HG02973 (cell line): ENCODE data around the gene IQCC.
A peak's percentile ranks its signal among the peaks of the same experiment; 100 is the strongest.

Experiments
- ATAC-seq: cut with Tn5 transposase; IDR thresholded peaks from one replicate; pipeline ENCODE4 v1.9.1; 2021; ENCODE audit warnings: moderate library complexity; ENCODE audit not compliant: unreplicated experiment

The IQCC gene

DNA sequence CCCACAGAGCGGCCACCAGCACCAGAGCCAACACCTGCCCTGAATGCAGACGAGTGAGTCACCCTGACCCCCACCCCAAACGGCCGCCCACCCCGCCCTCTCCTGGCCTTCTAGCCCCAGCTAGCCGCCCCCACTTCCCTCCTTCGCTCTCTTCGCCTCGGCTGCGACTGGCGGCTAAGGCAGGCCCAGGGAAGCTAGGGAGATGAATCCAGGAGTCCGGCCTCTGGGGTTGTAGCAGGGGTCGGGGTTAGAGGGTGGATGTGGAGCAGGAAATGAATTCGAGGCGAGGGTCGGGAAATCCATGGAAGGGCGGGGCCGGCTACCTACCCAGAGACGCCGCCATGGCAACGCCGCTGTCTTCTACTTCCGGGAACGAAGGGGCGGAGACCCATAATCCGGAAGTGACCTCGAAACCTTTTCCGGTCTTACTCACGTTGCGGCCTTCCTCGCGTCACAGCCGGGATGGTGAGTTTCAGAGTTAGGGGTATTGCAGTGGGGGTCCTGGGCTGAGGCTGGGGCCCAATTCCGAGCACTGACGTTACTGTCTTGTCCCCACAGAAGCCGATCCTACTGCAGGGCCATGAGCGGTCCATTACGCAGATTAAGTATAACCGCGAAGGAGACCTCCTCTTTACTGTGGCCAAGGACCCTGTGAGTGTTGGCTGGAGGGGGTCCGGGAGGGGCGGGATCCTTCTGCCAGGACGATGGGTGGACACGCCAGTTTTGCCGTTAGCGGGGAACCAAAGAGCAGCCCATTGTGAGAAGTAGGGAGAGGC, 16.7 kb downstream of the IQCC start, which contains the start of the genes EIF3I and TMEM234:
Gene EIF3I (plus strand): TSS at position 428 of the 776 bp plus-strand sequence. CDS start 35 bp downstream, at position 463.
Gene TMEM234 (minus strand): TSS at position 374 of the 776 bp plus-strand sequence. CDS start 31 bp downstream, at position 343.
- ATAC-seq = peak; percentile 87

DNA sequence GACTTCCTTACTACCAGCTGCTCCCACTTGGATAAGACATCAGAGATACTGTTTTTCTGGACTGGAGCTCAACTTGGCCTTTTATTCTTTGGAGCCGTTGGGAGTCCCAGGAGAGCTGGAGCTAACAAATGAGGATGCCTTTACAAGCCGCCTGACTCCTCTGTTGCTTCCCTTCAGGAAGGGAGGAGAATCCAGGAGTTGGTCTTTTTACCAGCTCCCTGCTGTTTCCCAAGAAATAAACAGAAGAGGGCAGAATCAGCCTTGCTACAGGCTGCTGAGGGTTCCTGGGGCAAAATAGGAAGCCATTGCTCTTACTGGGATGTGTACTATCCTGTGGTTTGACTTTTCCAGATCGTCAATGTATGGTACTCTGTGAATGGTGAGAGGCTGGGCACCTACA, 18.2 kb downstream of the IQCC start:
- no peak for ATAC-seq

DNA sequence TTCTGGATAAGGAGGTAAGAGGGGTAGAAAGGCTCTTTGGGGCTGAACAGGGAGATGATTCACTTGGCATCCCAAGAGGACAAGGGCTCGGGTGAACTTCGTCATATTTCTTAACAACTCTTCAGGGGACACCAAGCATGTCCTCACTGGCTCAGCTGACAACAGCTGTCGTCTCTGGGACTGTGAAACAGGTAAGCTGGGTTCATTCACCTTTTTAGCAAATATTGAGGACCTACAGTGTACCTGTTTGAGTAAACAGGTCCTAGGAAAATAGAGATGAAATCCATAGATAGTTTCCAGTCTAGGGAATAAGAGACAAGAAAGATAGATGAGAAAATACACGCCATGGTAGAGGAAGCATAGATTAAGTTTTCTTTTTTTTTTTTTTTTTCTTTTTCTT, 18.8 kb downstream of the IQCC start:
- ATAC-seq = no peak

DNA sequence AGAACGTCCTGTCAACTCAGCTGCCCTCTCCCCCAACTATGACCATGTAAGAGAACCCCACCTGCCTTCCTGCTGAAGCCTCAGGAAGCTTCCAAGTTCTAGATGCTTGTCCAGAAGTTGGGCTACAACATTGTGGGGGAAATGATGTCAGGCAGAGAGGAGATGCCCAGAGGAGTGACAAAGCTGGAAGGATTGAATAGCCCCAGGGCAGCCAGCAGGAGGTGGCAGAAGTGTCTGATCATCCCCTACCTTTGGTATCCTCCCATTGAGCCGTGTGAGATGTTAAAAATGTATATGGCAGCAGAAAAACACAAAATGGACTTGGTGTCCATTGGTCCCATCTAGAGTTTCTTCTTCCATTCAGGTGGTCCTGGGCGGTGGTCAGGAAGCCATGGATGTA, 23.3 kb downstream of the IQCC start:
- no peak for ATAC-seq

DNA sequence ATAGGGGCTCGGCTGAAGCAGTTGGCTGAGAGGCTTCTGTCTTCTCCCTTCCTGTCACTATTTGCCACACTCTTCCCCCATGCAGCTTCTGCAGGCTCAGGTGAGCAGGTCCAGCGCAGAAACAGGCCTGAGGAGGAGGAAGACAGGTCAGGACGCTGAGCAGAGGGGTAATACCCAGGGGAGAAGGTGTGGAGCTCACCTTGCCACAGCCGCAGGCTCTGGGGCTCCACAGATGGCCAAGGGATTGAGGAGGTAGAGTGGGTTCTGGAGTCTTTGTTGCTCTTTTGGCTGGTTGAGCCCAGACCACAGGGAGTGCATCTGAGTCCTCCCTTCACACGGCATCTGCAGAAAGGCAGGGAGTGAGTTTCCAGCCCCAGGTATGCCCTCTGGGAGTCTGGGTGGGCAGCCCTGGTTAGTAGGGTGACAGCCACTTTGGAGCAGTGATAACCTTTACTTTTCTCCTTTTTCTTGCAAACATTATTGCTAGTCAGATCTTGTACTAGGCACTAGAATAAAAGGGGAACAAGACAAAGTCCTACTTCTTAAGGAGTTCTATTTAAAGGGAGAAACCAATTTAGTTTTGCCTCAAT, 26.5 kb downstream of the IQCC start:
- no peak for ATAC-seq

DNA sequence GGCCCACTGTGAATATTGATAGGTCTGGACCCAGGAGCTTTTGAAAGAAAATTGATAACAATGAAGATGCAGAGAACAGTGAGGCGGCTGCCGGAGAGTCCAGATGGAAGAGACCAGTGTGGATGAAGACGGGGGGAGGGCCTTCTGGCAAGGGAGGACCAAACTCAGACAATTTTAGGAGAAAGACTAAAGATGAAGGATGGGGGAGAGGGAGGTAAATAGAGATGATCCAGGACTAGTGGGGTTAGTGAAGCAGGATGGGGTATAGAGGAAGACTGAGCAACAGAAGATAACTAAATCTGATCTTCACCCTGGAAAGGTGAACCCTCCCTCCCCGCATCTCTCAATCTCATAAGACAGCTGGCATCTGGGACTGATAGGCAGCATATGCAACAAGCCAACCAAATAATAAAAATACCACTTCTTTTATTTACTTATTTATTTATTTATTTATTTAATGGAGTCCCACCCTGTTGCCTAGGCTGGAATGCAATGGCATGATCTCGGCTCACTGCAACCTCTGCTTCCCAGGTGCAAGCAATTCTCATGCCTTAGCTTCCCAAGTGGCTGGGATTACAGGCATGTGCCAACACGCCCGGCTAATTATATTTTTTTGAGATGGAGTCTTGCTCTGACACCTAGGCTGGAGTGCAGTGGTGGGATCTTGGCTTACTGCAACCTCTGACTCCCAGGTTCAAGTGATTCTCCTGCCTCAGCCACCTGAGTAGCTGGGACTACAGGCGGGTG, 27.3 kb downstream of the IQCC start:
- no peak for ATAC-seq

DNA sequence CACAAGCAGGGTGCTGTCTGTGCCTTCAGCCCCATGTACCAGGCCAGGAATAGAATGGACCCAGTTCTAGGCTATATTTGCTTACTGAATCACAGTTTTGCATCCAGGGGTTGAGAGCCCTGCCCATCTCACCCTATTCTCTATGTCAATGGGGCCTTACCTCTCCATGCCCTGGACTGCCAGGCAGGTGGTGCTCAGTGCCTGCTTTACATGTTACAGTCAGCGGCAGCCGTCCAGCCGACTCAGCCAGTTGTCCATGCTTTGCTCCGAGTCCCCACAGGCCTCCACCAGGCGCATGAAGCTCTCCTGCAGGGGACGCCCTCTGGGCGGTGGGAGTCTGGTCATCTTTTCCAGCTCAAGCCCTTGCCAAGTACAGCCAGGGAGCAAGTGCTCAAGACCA, 29.3 kb downstream of the IQCC start:
- ATAC-seq = no peak

DNA sequence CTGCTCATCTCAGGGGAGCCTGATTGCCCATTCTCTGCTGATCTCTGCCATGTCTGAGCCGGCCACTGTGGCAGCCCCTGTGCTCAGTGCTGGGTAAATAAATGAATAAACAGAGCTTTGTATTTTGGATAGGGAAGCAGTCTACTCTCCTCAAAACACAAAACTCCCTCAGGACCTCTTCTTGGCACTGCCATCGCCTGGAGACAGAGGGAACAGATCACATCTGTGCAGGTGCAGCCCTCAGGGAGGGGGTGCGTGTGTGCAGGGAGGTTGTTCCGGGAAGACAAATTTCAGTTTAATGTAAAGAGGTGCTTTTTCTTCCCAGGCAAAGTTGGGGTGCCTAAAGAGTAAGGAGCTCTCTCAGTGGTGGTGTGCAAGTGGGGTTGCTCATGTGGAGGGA, 33.9 kb downstream of the IQCC start:
- ATAC-seq = no peak

DNA sequence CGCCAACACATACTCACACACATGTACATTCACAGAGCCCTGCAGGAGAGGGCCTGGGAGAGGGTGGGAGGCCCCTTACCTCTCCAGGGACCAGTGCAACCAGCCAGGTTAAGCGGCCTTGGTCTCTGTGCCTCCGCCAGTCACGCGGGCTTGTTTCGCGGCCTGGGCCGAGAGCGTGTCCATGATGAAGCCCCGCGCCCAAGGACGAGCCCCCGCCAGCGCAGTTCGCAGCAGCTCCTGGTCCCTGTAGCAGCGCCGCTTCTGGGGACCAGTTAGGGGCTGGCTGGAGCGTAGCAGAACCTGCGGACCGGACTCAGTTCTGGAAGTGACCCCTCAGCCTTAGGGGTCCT, 34.3 kb downstream of the IQCC start:
- ATAC-seq = no peak

DNA sequence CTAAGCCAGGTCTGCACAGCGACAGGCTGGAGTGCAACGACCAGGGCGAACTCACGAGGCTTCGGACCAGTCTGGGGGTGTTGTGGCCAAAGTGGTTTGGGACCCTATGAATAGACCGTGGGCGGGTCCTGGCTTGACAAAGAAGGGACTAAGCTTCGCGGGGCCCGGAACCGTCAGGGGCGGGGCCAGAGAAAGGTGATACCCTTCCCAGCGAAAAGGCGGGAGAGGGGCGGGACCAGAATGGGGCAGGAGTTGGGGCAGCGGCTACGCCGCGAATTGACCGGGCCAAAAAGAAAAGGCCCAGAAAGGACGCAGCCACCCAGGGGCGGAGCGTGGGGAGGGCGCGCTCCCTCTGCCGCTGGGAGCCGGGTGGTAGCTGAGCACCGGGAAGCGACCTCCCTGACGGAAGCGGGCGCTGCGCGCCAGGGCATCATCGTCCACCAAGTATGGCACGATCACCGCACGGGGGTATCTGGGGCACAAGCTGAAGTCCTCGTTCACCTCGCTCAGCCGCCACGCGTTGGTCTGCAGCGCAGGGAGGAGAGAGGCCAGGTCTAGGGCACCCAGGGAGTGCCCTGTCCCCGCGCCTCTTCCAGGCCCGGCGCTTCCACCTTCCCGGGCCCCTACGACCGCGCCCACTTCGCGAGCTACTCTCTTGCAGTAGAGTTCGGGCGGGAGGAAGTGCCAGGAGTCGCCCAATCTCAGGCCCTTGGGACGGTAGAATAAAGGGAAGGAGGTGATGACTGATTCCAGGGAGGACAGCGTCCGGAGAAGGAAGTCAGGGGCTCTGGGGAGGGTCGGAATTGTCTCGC, 34.9 kb downstream of the IQCC start:
- no peak for ATAC-seq

DNA sequence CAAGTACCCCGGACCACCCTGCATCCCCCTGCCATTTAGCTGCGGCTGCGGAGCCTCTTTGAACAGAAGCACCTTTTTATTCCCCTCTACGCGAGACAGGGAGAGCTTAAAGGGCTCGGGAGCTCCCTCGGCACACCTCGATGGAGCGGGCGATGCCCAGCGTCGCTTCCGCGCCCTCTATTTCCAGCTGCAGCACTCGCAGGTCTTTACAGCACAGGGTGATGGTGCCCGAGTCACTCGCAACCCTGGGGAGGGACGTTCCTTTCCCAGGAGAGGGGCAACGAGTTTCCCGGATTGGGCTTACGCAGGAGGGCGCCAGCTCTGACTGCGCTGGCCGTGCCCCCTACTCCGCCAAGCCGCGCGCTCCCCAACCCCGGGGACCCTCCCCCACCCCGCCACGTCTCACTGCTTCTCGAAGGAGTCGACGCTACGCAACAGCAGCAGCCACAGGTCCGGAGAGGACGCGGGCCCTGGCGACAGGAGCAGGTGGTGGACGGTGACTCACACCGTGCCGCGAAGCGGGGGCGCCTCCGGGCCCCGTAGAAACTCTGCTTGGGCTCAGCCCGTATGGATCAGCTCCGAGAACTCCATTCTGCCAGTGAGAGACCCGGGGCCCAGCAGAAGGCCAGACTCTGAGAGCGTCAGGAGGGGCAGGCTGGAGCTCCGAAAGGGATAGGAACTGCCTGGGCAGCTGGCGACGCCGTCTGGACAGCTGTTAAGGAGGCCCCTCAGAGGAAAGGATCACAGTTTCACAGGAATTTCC, 35.7 kb downstream of the IQCC start:
- ATAC-seq = no peak

DNA sequence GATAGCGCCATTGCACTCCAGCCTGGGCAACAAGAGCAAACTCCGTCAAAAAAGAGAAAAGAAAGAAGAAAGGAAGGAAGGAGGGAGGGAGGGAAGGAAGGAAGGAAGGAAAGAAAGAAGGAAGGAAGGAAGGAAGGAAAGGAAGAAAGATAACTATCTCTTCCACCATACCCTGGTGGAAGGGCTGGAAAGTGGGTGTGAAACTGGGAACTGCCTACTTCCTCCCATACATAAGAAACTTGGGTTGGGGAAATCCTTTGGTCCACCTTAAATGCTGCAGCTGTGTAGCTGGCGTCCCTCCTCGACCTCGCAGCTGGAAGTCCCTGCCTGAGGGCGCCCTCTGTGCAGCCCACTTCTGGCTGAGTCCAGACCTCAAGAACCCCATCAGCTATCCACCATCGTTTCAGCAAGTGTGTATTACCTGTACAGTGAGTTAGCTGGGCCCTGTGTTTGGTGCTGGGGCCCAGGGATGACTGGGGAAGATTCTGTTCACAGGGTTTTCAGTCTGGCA, 36.9 kb downstream of the IQCC start:
- no peak for ATAC-seq

DNA sequence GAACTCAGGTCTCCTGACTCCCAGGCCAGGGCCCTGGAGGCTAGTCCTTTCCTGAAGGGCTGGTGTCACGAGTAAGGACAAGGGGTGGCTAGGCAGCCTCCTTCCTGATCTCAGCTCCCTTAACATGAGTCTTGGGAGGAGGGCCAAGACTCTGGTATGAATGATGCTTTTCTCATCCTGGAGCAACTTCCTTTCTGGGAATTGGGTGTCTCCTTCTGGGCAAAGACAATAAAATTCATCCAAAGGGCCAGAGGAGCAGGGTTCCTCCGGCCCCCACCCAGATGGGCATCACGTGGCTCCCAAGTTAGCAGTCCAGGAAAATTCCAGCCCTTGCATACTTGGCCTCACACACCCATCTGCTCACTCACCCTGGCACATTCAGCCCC, 41.4 kb downstream of the IQCC start, which contains the start of gene FAM167B:
Gene FAM167B (plus strand): TSS at position 335 of the 386 bp plus-strand sequence. CDS start 200 bp downstream, outside the sequence.
- no peak for ATAC-seq

DNA sequence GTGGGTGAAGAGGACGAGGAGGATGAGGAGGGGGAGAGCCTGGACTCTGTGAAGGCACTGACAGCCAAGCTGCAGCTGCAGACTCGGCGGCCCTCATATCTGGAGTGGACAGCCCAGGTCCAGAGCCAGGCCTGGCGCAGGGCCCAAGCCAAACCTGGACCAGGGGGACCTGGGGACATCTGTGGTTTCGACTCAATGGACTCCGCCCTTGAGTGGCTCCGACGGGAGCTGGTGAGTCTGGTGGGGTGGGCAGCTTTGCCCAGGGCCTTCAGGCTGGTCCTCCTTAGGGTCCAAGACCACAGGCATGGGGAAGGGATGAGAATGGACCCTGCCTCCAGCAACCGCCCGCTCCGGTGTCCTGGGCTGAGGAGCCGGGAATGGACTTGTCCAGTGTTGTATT, 42.0 kb downstream of the IQCC start:
- ATAC-seq = no peak

DNA sequence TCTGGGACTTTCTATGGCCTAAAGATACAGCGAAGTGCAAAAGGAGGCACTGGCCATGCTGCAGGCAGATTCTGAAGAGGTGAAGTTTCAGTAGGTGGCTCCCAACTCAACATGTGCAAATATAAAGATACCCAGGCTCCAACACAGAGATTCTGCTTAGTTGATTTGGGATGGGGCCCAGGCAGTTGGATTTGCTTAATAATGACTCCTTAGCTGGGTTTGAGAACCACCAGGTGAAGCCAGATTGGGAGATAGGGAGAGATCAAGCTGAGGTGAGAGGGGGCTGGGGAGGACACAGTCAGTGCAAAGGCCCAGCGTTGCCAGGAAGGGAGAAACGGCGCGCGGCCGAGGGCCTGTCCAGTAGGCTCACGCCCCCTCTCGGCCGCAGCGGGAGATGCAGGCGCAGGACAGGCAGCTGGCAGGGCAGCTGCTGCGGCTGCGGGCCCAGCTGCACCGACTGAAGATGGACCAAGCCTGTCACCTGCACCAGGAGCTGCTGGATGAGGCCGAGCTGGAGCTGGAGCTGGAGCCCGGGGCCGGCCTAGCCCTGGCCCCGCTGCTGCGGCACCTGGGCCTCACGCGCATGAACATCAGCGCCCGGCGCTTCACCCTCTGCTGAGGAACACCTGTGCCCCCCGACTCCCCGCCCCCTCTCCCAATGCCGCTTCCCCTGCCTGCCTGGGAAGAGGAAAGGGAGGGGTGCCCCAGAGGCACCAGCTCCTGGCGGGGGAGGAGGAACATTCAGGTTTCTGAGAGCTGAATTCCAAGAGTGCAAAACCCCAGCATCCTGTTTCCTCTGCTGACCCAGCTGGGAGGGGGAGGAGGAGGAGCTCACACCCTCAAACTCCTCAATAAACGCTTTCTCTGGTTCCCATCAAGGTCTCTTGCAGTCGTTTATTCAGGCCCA, 42.8 kb downstream of the IQCC start:
- ATAC-seq = no peak

DNA sequence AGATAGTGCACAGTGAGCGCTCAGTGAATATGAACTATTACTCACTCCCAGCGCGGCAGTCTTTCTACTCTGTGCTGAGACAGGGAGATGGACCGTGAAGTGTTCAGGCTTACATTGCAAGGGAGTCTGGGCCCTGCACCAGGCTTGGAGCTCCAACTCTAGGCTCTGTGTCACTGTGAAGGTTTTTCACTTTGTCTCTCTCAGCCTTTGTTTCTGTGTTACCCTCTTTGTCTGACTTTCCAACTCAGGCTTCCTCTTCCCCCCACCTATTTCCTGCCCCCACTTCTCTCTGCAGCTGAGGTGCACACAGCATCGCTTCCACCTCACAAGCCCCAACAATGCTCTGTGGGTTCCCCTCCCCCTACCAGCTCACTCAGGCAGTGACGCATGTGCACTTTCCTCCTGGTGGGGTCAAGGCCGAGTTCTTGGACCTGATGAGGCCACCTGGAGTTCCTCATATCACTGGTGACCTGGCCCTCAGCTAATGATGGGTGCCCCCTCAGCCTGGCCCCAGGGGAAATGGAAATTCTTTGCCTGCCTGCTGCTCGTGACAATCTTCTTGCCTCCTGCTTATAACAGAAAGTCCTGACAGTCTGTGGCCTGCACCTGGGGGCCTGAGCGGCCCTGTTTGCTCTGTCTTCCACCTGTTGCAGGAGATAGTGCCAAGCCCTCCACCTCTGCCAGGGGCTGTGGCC, 44.5 kb downstream of the IQCC start:
- peak; percentile 42 for ATAC-seq

DNA sequence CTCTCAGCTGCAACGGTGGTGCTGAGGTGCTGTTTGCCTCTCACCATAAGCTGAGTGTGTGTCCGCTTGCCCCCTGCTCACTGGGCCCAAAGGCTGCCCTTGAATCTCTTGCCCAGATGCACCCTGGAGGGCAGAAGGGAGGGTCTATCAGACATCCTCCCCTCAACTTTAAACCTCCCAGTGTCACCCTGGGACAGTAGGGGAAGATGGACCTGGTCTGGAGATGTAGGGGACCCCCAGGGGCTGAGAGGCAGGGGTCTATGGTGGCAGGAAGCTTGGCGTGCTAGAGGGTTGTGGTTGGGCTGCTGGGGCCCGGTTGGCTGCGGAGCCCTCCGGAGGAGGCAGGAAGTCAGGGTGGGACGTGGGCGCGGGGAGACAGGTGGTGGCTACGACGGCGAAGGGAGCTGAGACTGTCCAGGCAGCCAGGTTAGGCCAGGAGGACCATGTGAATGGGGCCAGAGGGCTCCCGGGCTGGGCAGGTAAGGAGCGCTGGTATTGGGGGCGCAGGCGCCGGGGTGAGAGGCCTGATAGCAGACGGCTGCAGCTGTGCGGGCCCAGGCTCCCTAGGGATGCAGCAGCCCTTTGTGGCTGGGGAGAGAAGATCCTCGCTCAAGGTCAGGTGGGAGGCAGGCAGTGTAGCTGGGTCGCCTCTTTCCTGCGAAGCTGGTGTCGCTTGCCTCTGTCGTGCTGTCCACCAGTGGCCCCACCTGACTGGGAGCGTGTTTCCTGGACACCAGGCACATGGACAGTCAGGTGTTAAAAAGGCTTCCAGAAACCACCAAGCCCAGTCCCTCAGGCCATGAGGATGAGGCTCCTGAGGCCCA, 45.6 kb downstream of the IQCC start, which contains the start of gene LCK:
Gene LCK (plus strand): TSS at position 373 of the 824 bp plus-strand sequence. CDS start 23,065 bp downstream, outside the sequence.
- ATAC-seq = no peak
